ENCODE measurements around the gene ZMYND8. TPM values are rescaled to one million over a fixed set of nuclear protein-coding genes. Genes with fewer than 3 reads are reported as not detected.
A peak's percentile ranks its signal among the peaks of the same experiment; 100 is the strongest.

Gene ZMYND8
- total and polyA plus RNA-seq, 2 donors (not counting 3 experiments of a cell fraction or from before 2014, with no cell fraction given) = 30.6 to 75.2 TPM

GRCh38 chr20:47273591-47274235 is 82.8 kb downstream of the ZMYND8 start:
- H2AFZ ChIP-seq (ENCODE audit: low read depth, low read length) = no peak overlapping the region
- FAIRE-seq = no peak
- no peak for TF ChIP-seq MYC (IDR thresholded peaks at IDR 0.05; ENCODE audit: low read depth, low read length)
- no peak for TF ChIP-seq EZH2 (IDR thresholded peaks at IDR 0.05; ENCODE audit: borderline replicate concordance, low read depth, low read length, severe bottlenecking)
- TF ChIP-seq MAX (IDR thresholded peaks at IDR 0.05; ENCODE audit: insufficient read depth, insufficient read length) = no peak
- no peak for TF ChIP-seq GATA2 (IDR thresholded peaks at IDR 0.05; ENCODE audit: insufficient read depth, insufficient read length, low read depth, low read length)
- TF ChIP-seq POLR2AphosphoS5 (IDR thresholded peaks at IDR 0.05; ENCODE audit: insufficient read depth, low read depth, low read length) = no peak
- TF ChIP-seq, protein P1, sequence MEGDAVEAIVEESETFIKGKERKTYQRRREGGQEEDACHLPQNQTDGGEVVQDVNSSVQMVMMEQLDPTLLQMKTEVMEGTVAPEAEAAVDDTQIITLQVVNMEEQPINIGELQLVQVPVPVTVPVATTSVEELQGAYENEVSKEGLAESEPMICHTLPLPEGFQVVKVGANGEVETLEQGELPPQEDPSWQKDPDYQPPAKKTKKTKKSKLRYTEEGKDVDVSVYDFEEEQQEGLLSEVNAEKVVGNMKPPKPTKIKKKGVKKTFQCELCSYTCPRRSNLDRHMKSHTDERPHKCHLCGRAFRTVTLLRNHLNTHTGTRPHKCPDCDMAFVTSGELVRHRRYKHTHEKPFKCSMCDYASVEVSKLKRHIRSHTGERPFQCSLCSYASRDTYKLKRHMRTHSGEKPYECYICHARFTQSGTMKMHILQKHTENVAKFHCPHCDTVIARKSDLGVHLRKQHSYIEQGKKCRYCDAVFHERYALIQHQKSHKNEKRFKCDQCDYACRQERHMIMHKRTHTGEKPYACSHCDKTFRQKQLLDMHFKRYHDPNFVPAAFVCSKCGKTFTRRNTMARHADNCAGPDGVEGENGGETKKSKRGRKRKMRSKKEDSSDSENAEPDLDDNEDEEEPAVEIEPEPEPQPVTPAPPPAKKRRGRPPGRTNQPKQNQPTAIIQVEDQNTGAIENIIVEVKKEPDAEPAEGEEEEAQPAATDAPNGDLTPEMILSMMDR (IDR thresholded peaks at IDR 0.05; ENCODE audit: extremely low read depth in 1 of 2, insufficient read depth in 1 of 2, low read depth in 1 of 2, low read length in 2 of 2) = no peak
- TF ChIP-seq FOS (IDR thresholded peaks at IDR 0.05; ENCODE audit: borderline replicate concordance, insufficient read depth, low read length) = no peak
- no peak for TF ChIP-seq JUN (IDR thresholded peaks at IDR 0.05; ENCODE audit: borderline replicate concordance, insufficient read depth, insufficient read length, low read depth)
- TF ChIP-seq POLR2A (IDR thresholded peaks at IDR 0.05; ENCODE audit: low read depth, low read length) = no peak
- peak overlapping the region; percentile 87 for H3K27ac ChIP-seq (ENCODE audit: insufficient read depth, low read depth, low read length)
- POLR2A ChIA-PET = interaction anchor here (0.7 to 3.7 kb wide), 7 partner anchors 45 to 110 kb away, joined by 3 to 28 read pairs (median 4); no protein-coding TSS in a partner anchor
- no peaks in the 10 kb centered on the region for H3K27me3 ChIP-seq (ENCODE audit: control insufficient read depth in 2 of 2, insufficient read depth in 2 of 2, low read length in 2 of 2)
- intact Hi-C loops (cut with micrococcal nuclease) (loop anchor here (1.0 to 2.0 kb wide), 8 partner anchors 44 to 348 kb away; partner anchors contain the start of gene NCOA3), dilution Hi-C loops (cut with MboI; ENCODE audit: extremely low pct_ligation_motif_present, low sequenced_read_pairs) (loop anchor here (10.0 kb wide), 1 partner anchor 61 kb away; no protein-coding TSS in a partner anchor)
- peak overlapping the region; percentile 76 for H3K9ac ChIP-seq (replicated peaks; ENCODE audit: extremely low read depth, insufficient read depth, low read length)
- BruUV-seq (replicated peaks) = no TSS peak
- peak overlapping the region; percentile 87 for H3K4me2 ChIP-seq (ENCODE audit: insufficient read depth, low read length)
- no peak for DNase-seq (ENCODE audit: low read depth, low spot score)
- H3K9me3 ChIP-seq (replicated peaks; ENCODE audit: control insufficient read depth, insufficient read depth, low read length) = no peaks in the 10 kb centered on the region
- H3K4me3 ChIP-seq (replicated peaks in 1 of 3; ENCODE audit: insufficient read depth in 1 of 3, low read depth in 1 of 3, low read length in 3 of 3) = peak overlapping the region in 1 of 3 experiments; percentile 35
- no peaks in the 10 kb centered on the region for H4K20me1 ChIP-seq (replicated peaks; ENCODE audit: control insufficient read depth, extremely low read depth, insufficient read depth, low read length)
- peaks cover 55% of the 10 kb centered on the region for H3K79me2 ChIP-seq (ENCODE audit: control insufficient read depth, insufficient read depth, low read length)
- no peaks in the 10 kb centered on the region for H3K9me1 ChIP-seq (replicated peaks; ENCODE audit: control insufficient read depth, extremely low read depth, insufficient read depth, low read length)
- H3K4me1 ChIP-seq (ENCODE audit: control insufficient read depth, extremely low read depth, insufficient read depth, low read length) = peaks cover 41% of the 10 kb centered on the region
- H3K36me3 ChIP-seq (ENCODE audit: control insufficient read depth in 2 of 2, extremely low read depth in 1 of 2, insufficient read depth in 2 of 2, low read length in 2 of 2) = peaks cover 13 to 21% of the 10 kb centered on the region in 2 experiments
- CTCF ChIA-PET = interaction anchor here (0.7 to 7.8 kb wide), 35 partner anchors 8 to 349 kb away, joined by 3 to 739 read pairs (median 5); partner anchors contain the start of genes NCOA3 and ZMYND8

All from endothelial cell of umbilical vein (primary cell).